Measurements from ENCODE around the gene PRKN. TPM values are rescaled to one million over a fixed set of nuclear protein-coding genes. Genes with fewer than 3 reads are reported as not detected.

PRKN gene
- total RNA-seq, 2 donors from 2014 or later: 3.3 to 4.8 TPM

DNA sequence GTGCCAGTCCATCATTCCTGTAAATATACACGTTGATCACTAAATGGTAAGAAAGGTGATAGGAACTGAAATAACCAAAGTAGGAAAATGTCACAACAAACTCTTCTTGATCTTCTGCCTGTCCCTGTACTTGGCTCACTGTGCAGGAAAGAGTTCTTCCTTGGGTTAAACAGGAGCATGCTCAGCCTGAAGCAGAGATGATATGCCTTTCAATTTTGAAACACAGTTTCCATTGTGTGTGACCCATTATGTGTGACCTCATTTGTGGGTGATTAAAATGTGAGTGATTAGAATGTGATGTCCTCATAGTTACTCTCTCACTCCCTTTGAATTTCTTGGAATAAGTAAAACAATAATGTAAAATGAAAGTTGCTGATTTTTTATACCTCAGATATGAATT lies 1026.5 kb downstream of the PRKN start:
- Histone ChIP-seq H3K4me3 (ENCODE audit: low read length) (no peak overlapping the region), H3K36me3 (ENCODE audit: control insufficient read depth, insufficient read depth, low read length) (no peaks in the 10 kb centered on the region), H3K9ac (ENCODE audit: extremely low read depth, low read length, poor library complexity, severe bottlenecking) (no peak overlapping the region), H3K4me1 (ENCODE audit: control insufficient read depth, insufficient read depth, low read length) (no peaks in the 10 kb centered on the region), H3K27me3 (ENCODE audit: control insufficient read depth, insufficient read depth, low read length, poor library complexity, severe bottlenecking) (no peaks in the 10 kb centered on the region), H3K27ac (ENCODE audit: low read depth, low read length) (no peak overlapping the region), H3K9me3 (ENCODE audit: control insufficient read depth, low read length) (no peaks in the 10 kb centered on the region)
- no peaks in the 10 kb centered on the region for H3K9me3 Mint-ChIP-seq
- no peak for DNase-seq
- TF ChIP-seq, protein P1, sequence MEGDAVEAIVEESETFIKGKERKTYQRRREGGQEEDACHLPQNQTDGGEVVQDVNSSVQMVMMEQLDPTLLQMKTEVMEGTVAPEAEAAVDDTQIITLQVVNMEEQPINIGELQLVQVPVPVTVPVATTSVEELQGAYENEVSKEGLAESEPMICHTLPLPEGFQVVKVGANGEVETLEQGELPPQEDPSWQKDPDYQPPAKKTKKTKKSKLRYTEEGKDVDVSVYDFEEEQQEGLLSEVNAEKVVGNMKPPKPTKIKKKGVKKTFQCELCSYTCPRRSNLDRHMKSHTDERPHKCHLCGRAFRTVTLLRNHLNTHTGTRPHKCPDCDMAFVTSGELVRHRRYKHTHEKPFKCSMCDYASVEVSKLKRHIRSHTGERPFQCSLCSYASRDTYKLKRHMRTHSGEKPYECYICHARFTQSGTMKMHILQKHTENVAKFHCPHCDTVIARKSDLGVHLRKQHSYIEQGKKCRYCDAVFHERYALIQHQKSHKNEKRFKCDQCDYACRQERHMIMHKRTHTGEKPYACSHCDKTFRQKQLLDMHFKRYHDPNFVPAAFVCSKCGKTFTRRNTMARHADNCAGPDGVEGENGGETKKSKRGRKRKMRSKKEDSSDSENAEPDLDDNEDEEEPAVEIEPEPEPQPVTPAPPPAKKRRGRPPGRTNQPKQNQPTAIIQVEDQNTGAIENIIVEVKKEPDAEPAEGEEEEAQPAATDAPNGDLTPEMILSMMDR (conservative IDR thresholded peaks at IDR 0.05): no peak
- H3K27me3 Mint-ChIP-seq (ENCODE audit: insufficient read depth): no peaks in the 10 kb centered on the region
- no peak overlapping the region for H3K4me3 Mint-ChIP-seq
- no peaks in the 10 kb centered on the region for H3K36me3 Mint-ChIP-seq (ENCODE audit: low read depth)
- 93 to 100% methylated on average over 1 of the region's 1 CpG for WGBS, 2 experiments (ENCODE audit: insufficient coverage in 1 of 2, insufficient read length in 1 of 2)
- H3K4me1 Mint-ChIP-seq: peaks cover 9% of the 10 kb centered on the region
- no peak overlapping the region for H3K27ac Mint-ChIP-seq

DNA sequence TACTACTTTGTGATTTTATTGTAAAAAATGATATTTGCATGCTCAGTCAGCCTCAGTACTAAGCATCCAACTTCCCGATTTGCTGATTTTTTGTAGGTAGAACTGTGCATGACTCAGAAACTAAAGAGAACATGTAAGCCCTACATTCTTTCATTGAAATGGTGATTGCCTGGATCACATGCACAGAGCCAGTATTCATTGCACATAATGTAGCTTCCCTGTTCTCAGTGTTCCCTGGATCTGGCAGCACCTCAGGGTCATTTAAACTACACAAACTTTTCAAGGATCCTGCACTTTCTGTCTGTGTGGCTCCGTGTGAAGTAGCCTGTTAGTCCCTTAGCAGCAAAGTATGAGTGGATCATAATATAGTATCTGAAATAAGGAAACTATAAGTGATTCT lies 1030.8 kb downstream of the PRKN start:
- no peak overlapping the region for H3K4me3 Mint-ChIP-seq
- TF ChIP-seq, protein P1 (conservative IDR thresholded peaks at IDR 0.05): no peak
- H3K27me3 Mint-ChIP-seq (ENCODE audit: insufficient read depth): no peaks in the 10 kb centered on the region
- WGBS, 2 experiments (ENCODE audit: insufficient coverage in 1 of 2, insufficient read length in 1 of 2): 73 to 74% methylated on average over 2 of the region's 2 CpGs
- DNase-seq: no peak
- H3K9me3 Mint-ChIP-seq: no peaks in the 10 kb centered on the region
- H3K27me3 ChIP-seq (ENCODE audit: control insufficient read depth, insufficient read depth, low read length, poor library complexity, severe bottlenecking): no peaks in the 10 kb centered on the region
- H3K4me1 ChIP-seq (ENCODE audit: control insufficient read depth, insufficient read depth, low read length): no peaks in the 10 kb centered on the region
- no peak overlapping the region for H3K27ac Mint-ChIP-seq
- no peak overlapping the region for H3K4me3 ChIP-seq (ENCODE audit: low read length)
- no peak overlapping the region for H3K9ac ChIP-seq (ENCODE audit: extremely low read depth, low read length, poor library complexity, severe bottlenecking)
- no peaks in the 10 kb centered on the region for H3K9me3 ChIP-seq (ENCODE audit: control insufficient read depth, low read length)
- H3K27ac ChIP-seq (ENCODE audit: low read depth, low read length): no peak overlapping the region
- H3K4me1 Mint-ChIP-seq: peaks cover 11% of the 10 kb centered on the region
- H3K36me3 ChIP-seq (ENCODE audit: control insufficient read depth, insufficient read depth, low read length): no peaks in the 10 kb centered on the region
- no peaks in the 10 kb centered on the region for H3K36me3 Mint-ChIP-seq (ENCODE audit: low read depth)

DNA sequence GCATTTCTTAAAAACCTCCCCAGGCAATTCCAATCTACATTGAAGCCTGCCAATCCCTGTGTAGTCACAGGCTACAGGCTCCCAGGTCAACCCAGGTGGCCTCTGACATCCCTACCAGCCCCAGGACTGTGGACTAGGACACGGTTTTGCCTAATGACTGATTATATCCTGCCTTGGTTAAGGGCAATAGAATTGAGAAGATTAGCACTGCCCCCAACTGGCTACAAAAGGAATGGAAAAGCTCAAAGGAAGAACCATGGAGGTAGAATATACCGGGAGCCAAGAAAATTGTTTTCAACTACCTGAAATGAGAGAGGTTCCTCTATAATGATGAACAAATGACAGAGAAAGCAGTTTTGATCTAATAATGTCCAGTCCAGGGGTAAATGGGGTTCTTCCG lies 1032.6 kb downstream of the PRKN start:
- Mint-ChIP-seq H3K4me1 (peaks cover 11% of the 10 kb centered on the region), H3K27ac (no peak overlapping the region), H3K4me3 (no peak overlapping the region), H3K36me3 (ENCODE audit: low read depth) (no peaks in the 10 kb centered on the region), H3K27me3 (ENCODE audit: insufficient read depth) (no peaks in the 10 kb centered on the region), H3K9me3 (no peaks in the 10 kb centered on the region)
- no peaks in the 10 kb centered on the region for H3K36me3 ChIP-seq (ENCODE audit: control insufficient read depth, insufficient read depth, low read length)
- no peaks in the 10 kb centered on the region for H3K4me1 ChIP-seq (ENCODE audit: control insufficient read depth, insufficient read depth, low read length)
- H3K27me3 ChIP-seq (ENCODE audit: control insufficient read depth, insufficient read depth, low read length, poor library complexity, severe bottlenecking): no peaks in the 10 kb centered on the region
- DNase-seq: peak; percentile 61
- H3K27ac ChIP-seq (ENCODE audit: low read depth, low read length): no peak overlapping the region
- WGBS, 2 experiments (ENCODE audit: insufficient coverage in 1 of 2, insufficient read length in 1 of 2): 82 to 83% methylated on average over 3 of the region's 3 CpGs
- no peak overlapping the region for H3K4me3 ChIP-seq (ENCODE audit: low read length)
- H3K9ac ChIP-seq (ENCODE audit: extremely low read depth, low read length, poor library complexity, severe bottlenecking): no peak overlapping the region
- H3K9me3 ChIP-seq (ENCODE audit: control insufficient read depth, low read length): no peaks in the 10 kb centered on the region
- TF ChIP-seq, protein P1 (conservative IDR thresholded peaks at IDR 0.05): peak; percentile 75

All from endodermal cell (in vitro differentiated cells).